CD8-positive, alpha-beta memory T cell (primary cell): ENCODE data around the gene SULT1C4. TPM values are rescaled to one million over a fixed set of nuclear protein-coding genes. Genes with fewer than 3 reads are reported as not detected.
"Not testable (repeated sequence)": the region's sequence is repeated elsewhere in the genome, so short reads cannot be mapped to it uniquely, and the experiment has no call there.

Experiments
- CTCF ChIA-PET: fragments of 350-600 bp; sonication (Branson Sonifier 250); formaldehyde crosslinking; loops from one replicate; lab custom pipeline; 2021; ENCODE audit warnings: antibody characterized with exemption; lab: Charles Lee
- POLR2A ChIA-PET: fragments of 350-600 bp; sonication (Branson Sonifier 250); formaldehyde crosslinking; loops from one replicate; lab custom pipeline; 2021; ENCODE audit warnings: antibody characterized with exemption; lab: Charles Lee
- DNase-seq, 5 donors: peaks; one replicate each; pipeline versions ENCODE4 v3.0.0 to v3.0.0-alpha.2; 2020 to 2022; ENCODE audit warnings: mixed read lengths in 1 of 5
- H3K27ac ChIP-seq: one replicate; pipeline ENCODE4 v1.7.0; 2013; ENCODE audit warnings: low read depth, mild to moderate bottlenecking, low read length, moderate library complexity
- H3K27me3 ChIP-seq: 2 replicates; pipeline ENCODE4 v1.7.0; 2013; ENCODE audit warnings: low read length, mild to moderate bottlenecking; ENCODE audit not compliant: insufficient read depth, poor library complexity, severe bottlenecking
- H3K36me3 ChIP-seq: 2 replicates; pipeline ENCODE4 v1.7.0; 2013; ENCODE audit warnings: mild to moderate bottlenecking, low read length, moderate library complexity; ENCODE audit not compliant: insufficient read depth
- H3K4me1 ChIP-seq: 2 replicates; pipeline ENCODE4 v1.7.0; 2013; ENCODE audit warnings: mild to moderate bottlenecking, low read length, moderate library complexity; ENCODE audit not compliant: insufficient read depth
- H3K4me3 ChIP-seq: 2 replicates; pipeline ENCODE4 v1.7.0; 2013; ENCODE audit warnings: mild to moderate bottlenecking, low read length
- H3K9me3 ChIP-seq: 2 replicates; pipeline ENCODE4 v1.7.0; 2013; ENCODE audit warnings: mild to moderate bottlenecking, low read length
- H3K27ac Mint-ChIP-seq, 8 donors: one replicate each; pipeline ENCODE4 v1.8.0; 2020 to 2021; ENCODE audit warnings: mixed read lengths in 8 of 8, mild to moderate bottlenecking in 6 of 8, inconsistent platforms in 3 of 8, moderate library complexity in 3 of 8
- H3K27me3 Mint-ChIP-seq, 2 donors: one replicate each; pipeline ENCODE4 v1.8.0; 2020 to 2021; ENCODE audit warnings: mixed read lengths in 2 of 2, mild to moderate bottlenecking in 1 of 2, moderate library complexity in 1 of 2
- H3K36me3 Mint-ChIP-seq, 3 donors: one replicate each; pipeline ENCODE4 v1.8.0; 2020 to 2021; ENCODE audit warnings: mixed read lengths in 3 of 3, inconsistent platforms in 1 of 3, mild to moderate bottlenecking in 1 of 3
- H3K4me1 Mint-ChIP-seq, 3 donors: one replicate each; pipeline ENCODE4 v1.8.0; 2020 to 2021; ENCODE audit warnings: mixed read lengths in 3 of 3, inconsistent platforms in 1 of 3, mild to moderate bottlenecking in 1 of 3
- H3K4me3 Mint-ChIP-seq, 7 donors: one replicate each; pipeline ENCODE4 v1.8.0; 2020 to 2021; ENCODE audit warnings: mixed read lengths in 7 of 7, mild to moderate bottlenecking in 6 of 7, moderate library complexity in 4 of 7, inconsistent platforms in 2 of 7
- H3K9me3 Mint-ChIP-seq, 5 donors: one replicate each; pipeline ENCODE4 v1.8.0; 2020 to 2022; ENCODE audit warnings: mixed read lengths in 5 of 5, mild to moderate bottlenecking in 3 of 5, moderate library complexity in 2 of 5, inconsistent platforms in 1 of 5
- polyA plus RNA-seq: library from polyadenylated mRNA; unstranded; fragments of 300-500 nt; fragmentation: Illumina TruSeq; gene quantifications from one replicate; pipeline ENCODE4 v1.2.3, GENCODE V29; 2021
- total RNA-seq, 2 experiments: library from RNA; stranded (reverse); gene quantifications; one replicate each; pipeline ENCODE4 v1.2.3, GENCODE V29; 2021

SULT1C4 gene
- total and polyA plus RNA-seq, 3 experiments from 2014 or later, result not detected

DNA sequence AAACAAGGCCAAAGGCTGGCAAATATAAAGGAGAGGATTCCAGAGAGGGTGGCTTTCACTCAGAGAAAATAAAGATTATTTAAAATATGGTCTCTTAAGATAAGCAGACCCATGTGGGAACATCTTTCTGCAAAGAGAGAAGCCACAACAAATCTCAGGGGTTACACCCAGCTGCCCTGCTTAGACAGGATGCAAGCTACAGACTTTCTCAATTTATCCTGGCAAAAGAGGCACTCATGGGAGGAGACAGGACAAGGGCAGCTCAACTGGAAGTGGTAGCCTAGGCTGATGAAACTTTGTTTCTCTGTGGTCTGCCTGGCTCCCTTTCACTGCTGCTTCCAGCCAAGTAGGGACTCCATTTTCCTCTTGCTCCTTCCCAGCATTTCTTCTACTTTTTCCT lies 25.9 kb upstream of the SULT1C4 start:
- Mint-ChIP-seq H3K27me3 (peaks cover 15 to 25% of the 10 kb centered on the region in 2 donors), H3K36me3 (no peaks in the 10 kb centered on the region), H3K4me1 (no peaks in the 10 kb centered on the region), H3K4me3 (no peak overlapping the region), H3K9me3 (no peaks in the 10 kb centered on the region), H3K27ac (no peak overlapping the region)
- Histone ChIP-seq H3K36me3 (no peaks in the 10 kb centered on the region), H3K27me3 (no peaks in the 10 kb centered on the region), H3K27ac (no peak overlapping the region), H3K4me1 (no peaks in the 10 kb centered on the region), H3K9me3 (no peaks in the 10 kb centered on the region), H3K4me3 (no peak overlapping the region)
- POLR2A ChIA-PET, result no interaction called here
- CTCF ChIA-PET, result no interaction called here
- no peak for DNase-seq

DNA sequence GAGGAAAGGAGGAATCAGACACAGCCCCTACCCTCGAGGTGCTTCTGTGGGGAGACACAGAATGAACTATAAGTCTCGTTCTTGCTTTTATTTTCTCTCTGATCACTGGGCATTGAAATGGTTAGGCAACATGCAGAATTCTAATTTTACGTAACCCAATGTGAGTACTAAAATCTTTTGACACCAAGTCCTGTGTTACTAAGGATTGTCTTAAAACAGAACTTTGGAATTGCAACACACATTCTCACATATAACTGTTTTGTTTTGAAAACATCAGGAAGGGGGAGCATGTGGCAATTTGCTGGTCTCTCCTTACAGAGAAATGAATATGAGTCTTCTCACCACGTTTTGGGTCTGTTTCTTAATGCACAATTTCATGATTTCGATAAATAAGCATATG lies 23.6 kb upstream of the SULT1C4 start:
- Histone ChIP-seq H3K4me3 (no peak overlapping the region), H3K36me3 (no peaks in the 10 kb centered on the region), H3K9me3 (no peaks in the 10 kb centered on the region), H3K4me1 (no peaks in the 10 kb centered on the region), H3K27ac (no peak overlapping the region), H3K27me3 (no peaks in the 10 kb centered on the region)
- Mint-ChIP-seq H3K4me3 (no peak overlapping the region), H3K36me3 (no peaks in the 10 kb centered on the region), H3K9me3 (no peaks in the 10 kb centered on the region), H3K27ac (no peak overlapping the region), H3K4me1 (no peaks in the 10 kb centered on the region), H3K27me3 (peaks cover 15 to 41% of the 10 kb centered on the region in 2 donors)
- DNase-seq, result no peak
- CTCF ChIA-PET, result no interaction called here
- POLR2A ChIA-PET, result no interaction called here

DNA sequence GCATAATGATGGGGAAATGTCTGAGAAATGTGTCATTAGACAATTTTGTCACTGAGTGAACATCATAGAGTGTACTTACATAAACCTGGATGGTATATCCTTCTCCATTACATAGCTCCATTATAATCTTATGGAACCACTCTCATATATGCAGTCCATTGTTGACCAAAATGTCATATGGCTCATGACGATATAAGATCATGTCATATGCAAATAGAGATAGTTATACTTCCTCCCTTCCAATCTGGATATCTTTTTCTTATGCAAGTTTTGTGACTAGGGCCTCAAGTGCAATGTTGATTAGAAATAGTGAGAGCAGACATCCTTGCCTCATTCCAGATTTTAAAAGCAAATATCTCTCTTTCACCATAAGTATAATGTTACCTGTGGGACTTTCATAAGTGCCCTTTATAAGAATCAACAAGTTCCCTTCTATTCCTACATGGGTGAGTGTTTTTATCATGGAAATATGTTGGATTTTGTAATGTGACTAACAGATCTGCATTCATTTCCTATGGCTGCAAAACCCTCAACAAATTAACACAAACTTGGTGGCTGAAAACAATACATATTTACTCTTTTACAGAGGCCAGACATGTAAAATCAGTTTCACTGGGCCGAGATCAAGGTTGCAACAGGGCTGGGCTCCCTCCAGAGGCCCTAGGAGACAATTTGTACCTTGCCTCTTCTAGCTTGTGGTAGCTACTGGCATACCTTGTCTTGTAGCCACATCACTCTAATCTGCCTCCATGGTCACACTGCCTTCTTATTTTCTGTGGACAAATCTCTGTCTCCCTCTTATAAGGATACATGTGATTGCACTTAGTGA lies 21.6 kb upstream of the SULT1C4 start:
- Histone ChIP-seq H3K4me1 (no peaks in the 10 kb centered on the region), H3K27ac (no peak overlapping the region), H3K36me3 (no peaks in the 10 kb centered on the region), H3K9me3 (no peaks in the 10 kb centered on the region), H3K27me3 (no peaks in the 10 kb centered on the region), H3K4me3 (no peak overlapping the region)
- Mint-ChIP-seq H3K9me3 (no peaks in the 10 kb centered on the region), H3K4me1 (no peaks in the 10 kb centered on the region), H3K27ac (no peak overlapping the region), H3K4me3 (no peak overlapping the region), H3K27me3 (peaks cover 12 to 51% of the 10 kb centered on the region in 2 donors), H3K36me3 (no peaks in the 10 kb centered on the region)
- no peak for DNase-seq
- ChIA-PET POLR2A (no interaction called here), CTCF (no interaction called here)

DNA sequence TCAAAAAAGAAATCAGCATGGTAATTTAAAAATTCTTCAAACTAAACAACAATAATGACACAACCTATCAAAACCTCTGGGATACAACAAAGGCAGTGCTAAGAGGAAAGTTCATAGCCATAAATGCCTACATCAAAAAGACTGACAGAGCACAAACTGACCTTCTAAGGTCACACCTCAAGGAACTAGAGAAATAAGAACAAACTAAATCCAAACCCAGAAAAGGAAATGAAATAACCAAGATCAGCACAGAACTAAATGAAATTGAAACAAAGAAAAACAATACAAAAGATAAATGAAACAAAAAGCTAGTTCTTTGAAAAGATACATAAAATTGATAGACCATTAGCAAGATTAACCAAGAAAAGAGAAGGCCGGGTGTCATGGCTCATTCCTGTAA lies 18.4 kb upstream of the SULT1C4 start:
- H3K36me3 ChIP-seq, H3K27ac ChIP-seq, H3K9me3 ChIP-seq, H3K4me1 Mint-ChIP-seq, H3K9me3 Mint-ChIP-seq, H3K36me3 Mint-ChIP-seq, POLR2A ChIA-PET, H3K4me1 ChIP-seq, H3K27me3 ChIP-seq, CTCF ChIA-PET, H3K4me3 ChIP-seq, H3K4me3 Mint-ChIP-seq, DNase-seq: not testable (repeated sequence)
- H3K27ac Mint-ChIP-seq, result peak overlapping the region in 1 of 8 donors; percentile 51
- peaks cover 12 to 54% of the 10 kb centered on the region in 2 donors for H3K27me3 Mint-ChIP-seq

DNA sequence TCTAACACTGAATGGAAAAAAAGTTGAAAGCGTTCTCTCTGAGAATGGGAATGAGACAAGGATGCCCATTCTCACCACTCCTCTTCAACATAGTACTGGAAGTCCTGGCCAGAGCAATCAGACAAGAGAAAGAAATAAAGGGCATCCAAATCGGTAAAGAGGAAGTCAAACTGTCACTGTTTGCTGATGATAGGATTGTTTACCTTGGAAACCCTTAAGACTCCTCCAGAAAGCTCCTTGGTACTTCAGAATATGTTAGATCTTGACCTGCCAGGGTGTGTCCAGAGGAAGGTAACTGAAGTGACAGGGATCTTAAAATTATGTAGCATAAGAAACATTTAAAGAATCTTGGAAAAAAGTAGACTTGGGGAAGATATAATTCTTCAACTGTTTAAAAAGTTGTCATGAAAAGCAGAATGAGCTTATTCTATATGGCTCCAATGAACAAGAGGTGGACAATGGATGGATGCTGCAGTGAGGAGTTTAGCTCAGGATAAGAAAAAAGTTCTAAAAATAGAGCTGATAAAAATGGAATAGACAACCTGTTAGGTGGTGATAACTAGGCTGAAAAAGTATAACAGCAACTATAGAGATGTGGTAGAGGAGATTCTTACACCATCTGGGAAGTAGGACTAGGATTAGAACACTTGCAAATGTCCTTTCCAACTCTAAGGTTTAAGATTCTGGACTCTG lies 16.8 kb upstream of the SULT1C4 start:
- no peak overlapping the region for H3K4me3 Mint-ChIP-seq
- CTCF ChIA-PET, result no interaction called here

DNA sequence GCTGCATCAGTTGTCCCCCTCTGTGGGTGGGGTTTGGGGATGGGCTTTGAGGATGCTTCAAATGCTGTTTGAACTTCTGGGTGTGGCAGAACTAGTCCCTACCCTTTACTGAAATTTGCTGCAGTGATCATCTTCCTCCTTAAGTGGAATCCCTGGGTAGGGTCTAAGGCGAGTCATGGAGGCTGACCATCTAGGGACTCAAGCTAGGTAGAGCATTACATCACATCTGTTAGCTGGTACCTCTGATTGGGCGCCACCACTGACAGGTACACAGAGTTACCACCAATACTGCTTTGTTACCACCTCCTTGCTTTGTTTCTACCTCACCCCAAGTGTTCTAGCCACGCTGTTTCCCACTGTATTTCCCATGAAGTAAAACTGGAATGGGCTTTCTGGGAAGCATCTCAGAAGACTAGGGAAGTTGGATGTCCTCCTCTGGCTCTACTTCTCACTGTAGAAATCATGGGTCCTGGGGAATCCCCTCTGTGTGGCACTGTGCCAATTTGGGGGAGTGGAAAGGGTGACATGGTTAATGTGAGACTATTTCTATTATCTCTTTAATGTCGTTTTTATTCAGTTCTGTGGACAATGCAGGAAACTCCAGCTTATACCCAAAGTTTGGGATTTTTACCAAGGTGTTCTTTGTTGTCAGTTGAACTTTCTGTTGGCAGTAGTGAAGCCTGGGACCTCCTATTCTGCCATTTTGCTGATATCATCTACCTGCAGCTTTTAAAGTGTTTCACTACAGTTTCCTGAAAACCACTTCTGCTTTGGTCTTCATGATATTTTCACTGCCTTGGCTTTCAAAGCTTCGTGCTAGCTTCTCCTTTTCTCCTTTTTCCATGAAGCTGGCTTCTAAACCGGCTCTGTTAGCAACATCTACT lies 14.5 kb upstream of the SULT1C4 start:
- Histone ChIP-seq H3K4me1 (no peaks in the 10 kb centered on the region), H3K27me3 (no peaks in the 10 kb centered on the region), H3K36me3 (no peaks in the 10 kb centered on the region), H3K9me3 (no peaks in the 10 kb centered on the region), H3K4me3 (no peak overlapping the region), H3K27ac (no peak overlapping the region)
- POLR2A ChIA-PET, result no interaction called here
- H3K27me3 Mint-ChIP-seq, result peaks cover 9 to 50% of the 10 kb centered on the region in 2 donors
- no peaks in the 10 kb centered on the region for H3K9me3 Mint-ChIP-seq
- no peak for DNase-seq
- peak overlapping the region in 1 of 8 donors; percentile 52 for H3K27ac Mint-ChIP-seq
- H3K36me3 Mint-ChIP-seq, result no peaks in the 10 kb centered on the region
- H3K4me1 Mint-ChIP-seq, result no peaks in the 10 kb centered on the region
- CTCF ChIA-PET, result no interaction called here
- H3K4me3 Mint-ChIP-seq, result no peak overlapping the region

More for the DNA sequence above, 16.8 kb upstream of the SULT1C4 start:
- Mint-ChIP-seq H3K4me1 (no peaks in the 10 kb centered on the region), H3K9me3 (no peaks in the 10 kb centered on the region), H3K27ac (no peak overlapping the region), H3K27me3 (peaks cover 9 to 59% of the 10 kb centered on the region in 2 donors), H3K36me3 (no peaks in the 10 kb centered on the region)
- Histone ChIP-seq H3K4me1 (no peaks in the 10 kb centered on the region), H3K27ac (no peak overlapping the region), H3K36me3 (no peaks in the 10 kb centered on the region), H3K4me3 (no peak overlapping the region), H3K9me3 (no peaks in the 10 kb centered on the region), H3K27me3 (no peaks in the 10 kb centered on the region)
- no peak for DNase-seq
- POLR2A ChIA-PET, result no interaction called here

DNA sequence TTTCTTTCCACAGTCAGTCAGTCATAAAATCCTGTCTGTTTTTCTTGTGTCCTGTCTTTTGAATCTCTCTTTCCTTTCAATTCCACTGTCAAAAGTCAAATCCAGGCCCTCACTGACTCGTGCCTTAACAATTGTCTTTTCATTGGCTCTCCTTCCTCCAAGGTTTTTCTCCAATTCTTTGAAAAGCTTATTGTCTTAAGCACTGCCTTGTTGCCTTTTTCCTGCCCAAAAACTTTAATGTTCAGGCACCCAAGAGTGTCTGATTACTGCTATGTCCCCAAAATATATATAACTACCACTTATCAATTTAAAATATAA lies 13.9 kb upstream of the SULT1C4 start:
- no peaks in the 10 kb centered on the region for H3K9me3 Mint-ChIP-seq
- no peaks in the 10 kb centered on the region for H3K27me3 ChIP-seq
- CTCF ChIA-PET, result no interaction called here

More for the DNA sequence above, 13.9 kb upstream of the SULT1C4 start:
- Mint-ChIP-seq H3K27ac (peak overlapping the region in 1 of 8 donors; percentile 7), H3K4me1 (no peaks in the 10 kb centered on the region), H3K4me3 (no peak overlapping the region), H3K27me3 (peaks cover 9 to 48% of the 10 kb centered on the region in 2 donors), H3K36me3 (no peaks in the 10 kb centered on the region)
- H3K4me3 ChIP-seq, result no peak overlapping the region
- no peak for DNase-seq
- H3K9me3 ChIP-seq, result no peaks in the 10 kb centered on the region
- H3K36me3 ChIP-seq, result no peaks in the 10 kb centered on the region
- H3K4me1 ChIP-seq, result no peaks in the 10 kb centered on the region
- POLR2A ChIA-PET, result no interaction called here
- H3K27ac ChIP-seq, result no peak overlapping the region
